Activated effector memory CD4-positive, alpha-beta T cell treated with anti-CD3 and anti-CD28 coated beads, Interleukin-2, amount 50 U/mL, for 16 hours (primary cell): Measurements from ENCODE around the gene MAG.

ENCODE experiments used
- DNase-seq: peaks from one replicate; pipeline ENCODE4 v3.0.0-alpha.2; 2020

MAG gene

DNA sequence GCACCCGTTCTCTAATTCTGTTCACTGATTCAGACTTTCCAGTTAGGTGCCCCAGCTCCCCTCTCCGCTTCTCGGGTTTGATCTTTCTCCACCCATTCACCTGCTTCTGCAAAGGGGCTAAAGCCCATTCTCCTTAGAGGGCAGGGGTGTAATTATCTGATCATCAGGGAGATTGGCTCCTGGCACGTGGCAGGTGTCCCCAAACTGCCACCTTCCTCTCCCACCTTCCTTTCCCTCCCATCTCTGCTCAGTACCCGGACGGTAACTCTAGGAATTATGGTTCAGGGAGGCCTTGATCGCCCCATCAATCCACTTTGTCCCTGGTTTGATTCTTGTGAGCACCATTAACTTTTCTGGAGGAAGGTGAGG, 56.0 kb downstream of the MAG start:
- no peak for DNase-seq

DNA sequence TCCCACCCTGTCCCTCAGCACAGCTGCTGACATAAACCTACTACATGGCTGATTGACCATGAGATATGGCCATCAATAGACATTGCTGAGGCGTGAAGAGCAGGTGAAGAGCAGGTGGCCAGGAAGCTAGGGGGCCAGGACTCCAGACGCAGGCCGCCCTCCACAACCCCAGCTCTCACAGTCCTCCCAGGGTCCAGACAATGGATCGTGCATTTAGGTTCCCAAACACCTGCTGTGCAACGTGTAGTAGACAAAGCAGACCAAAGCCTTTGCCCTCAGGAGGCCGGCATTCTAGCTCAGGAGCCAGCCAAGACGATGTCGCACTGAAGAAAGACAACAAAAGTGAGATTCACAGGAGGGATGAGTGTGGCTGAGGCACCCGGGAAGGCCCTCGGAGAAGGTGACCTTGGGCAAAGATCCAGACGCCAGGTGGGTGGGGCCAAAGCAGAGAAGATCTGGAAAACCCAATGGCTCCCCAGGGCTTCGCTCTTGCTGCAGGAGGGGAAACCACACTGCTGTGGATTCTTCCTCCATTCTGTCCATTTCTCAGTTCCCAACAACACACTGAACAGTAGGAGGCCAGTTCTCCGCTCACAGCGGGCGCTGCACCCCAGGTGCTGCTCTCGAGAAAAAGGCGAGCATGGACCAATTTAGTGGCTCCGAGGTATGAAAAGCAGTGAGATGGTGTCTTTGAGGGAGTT, 57.1 kb downstream of the MAG start:
- peak; percentile 55 for DNase-seq

- peak; percentile 60 for DNase-seq
Observed at GRCh38 chr19:35349614-35350521, 57.9 kb downstream of the MAG start.

DNA sequence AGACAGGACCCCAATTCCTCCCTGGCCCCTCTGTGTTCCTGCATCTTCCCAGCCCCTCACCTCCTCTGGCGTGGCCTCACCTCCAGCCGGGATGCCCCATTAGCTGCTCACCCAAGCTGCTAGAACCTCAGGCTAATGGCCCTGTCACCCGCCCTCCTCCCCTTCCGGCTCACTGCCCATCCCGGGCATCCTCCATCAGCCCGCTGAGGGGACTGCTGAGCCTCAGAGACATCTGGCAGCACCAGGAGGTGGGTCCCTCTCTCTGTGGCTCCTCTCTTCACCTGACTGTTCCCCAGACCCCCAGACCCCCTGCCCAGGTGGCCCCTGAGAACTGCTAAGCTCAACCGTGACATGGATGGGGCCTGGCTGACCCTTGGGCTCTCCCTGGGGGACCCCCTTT, 58.6 kb downstream of the MAG start:
- peak; percentile 59 for DNase-seq

DNA sequence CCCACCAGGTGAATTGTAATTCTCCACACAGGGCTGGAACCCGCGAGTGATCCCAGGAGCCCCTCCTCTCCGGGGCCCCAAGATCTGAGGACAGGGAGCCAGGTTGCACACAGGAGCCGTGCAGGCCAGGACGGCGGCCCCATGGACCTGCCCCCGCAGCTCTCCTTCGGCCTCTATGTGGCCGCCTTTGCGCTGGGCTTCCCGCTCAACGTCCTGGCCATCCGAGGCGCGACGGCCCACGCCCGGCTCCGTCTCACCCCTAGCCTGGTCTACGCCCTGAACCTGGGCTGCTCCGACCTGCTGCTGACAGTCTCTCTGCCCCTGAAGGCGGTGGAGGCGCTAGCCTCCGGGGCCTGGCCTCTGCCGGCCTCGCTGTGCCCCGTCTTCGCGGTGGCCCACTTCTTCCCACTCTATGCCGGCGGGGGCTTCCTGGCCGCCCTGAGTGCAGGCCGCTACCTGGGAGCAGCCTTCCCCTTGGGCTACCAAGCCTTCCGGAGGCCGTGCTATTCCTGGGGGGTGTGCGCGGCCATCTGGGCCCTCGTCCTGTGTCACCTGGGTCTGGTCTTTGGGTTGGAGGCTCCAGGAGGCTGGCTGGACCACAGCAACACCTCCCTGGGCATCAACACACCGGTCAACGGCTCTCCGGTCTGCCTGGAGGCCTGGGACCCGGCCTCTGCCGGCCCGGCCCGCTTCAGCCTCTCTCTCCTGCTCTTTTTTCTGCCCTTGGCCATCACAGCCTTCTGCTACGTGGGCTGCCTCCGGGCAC, 59.6 kb downstream of the MAG start:
- DNase-seq: peak; percentile 61

DNA sequence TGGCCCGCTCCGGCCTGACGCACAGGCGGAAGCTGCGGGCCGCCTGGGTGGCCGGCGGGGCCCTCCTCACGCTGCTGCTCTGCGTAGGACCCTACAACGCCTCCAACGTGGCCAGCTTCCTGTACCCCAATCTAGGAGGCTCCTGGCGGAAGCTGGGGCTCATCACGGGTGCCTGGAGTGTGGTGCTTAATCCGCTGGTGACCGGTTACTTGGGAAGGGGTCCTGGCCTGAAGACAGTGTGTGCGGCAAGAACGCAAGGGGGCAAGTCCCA, 60.2 kb downstream of the MAG start:
- DNase-seq: no peak

DNA sequence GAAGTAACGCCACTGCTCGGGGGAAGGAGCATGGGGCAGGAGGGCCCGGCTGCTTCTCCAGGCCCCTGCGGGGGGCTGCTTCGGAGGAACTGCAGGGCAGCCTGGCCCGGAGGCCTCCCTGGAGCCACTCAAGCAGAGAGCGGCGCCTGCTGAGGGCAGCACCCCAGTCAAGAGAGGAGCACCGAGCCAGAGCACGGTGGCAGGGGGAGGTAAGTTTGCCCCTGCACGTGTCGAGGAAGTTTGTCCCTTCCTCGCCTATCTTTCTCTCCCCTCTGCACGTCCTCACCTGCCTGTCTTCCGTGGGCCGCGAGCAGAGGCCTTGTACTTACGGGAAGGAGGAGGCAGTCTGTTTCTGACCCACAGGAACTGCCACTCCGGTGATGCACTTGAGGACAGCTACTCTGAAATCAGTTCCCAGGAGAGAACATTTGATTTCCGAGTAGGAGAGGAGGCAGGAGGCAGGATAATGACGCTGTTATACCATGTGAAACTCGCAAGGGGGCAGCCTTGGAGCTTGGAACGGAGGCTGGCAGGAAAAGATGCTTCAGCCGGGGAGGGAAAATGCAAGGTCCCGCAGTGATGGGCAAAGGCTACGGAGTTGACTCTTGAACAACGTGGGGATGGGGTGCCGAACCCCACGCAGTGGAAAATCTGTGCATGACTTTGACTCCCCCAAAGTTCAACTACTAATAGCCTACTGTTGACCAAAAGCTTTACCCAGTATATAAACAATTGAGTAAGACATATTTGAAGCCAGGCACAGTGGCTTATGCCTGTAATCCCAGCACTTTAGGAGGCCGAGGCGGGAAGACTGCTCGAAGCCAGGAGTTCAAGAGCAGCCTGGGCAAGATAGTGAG, 60.7 kb downstream of the MAG start:
- DNase-seq: peak; percentile 86

DNA sequence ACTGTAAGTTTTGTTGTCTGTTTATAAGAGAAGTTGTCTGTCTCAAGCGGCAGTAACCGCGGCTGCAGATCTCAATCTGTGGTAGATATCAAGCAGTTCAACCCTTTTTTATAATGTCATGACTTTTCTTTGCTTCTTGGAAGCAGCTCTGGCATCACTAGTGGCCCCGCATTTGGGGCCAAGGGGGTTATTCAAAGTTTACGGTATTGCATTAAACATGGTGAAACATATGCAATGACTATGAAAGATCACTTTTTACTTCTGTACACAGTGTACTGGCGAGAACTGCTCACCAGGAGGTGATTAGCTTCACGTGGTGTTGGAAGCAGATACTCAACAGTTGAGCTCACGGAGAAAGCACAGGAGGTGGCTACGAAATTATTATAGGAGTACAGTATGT, 61.7 kb downstream of the MAG start:
- DNase-seq: peak; percentile 47

DNA sequence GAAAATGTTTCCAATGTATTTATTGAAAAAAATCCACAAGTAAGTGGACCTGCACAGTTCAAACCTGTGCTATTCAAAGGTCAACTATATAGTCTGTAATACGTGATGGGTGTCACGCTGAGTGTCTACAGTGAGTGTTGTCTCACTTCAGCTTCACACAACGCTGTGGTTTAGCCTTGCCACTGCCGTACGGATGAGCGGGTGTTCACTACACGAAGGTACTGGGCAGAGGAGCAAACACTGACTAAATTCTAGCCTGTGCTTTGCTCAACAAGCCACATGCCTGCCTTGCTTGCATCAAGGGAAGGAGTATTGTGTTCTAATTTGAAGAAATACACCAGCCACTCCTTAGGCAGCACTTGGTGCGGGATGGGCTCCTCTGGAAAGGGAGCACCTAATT, 62.9 kb downstream of the MAG start:
- peak; percentile 50 for DNase-seq

- peak; percentile 27 for DNase-seq
Observed at GRCh38 chr19:35355791-35356460, 64.0 kb downstream of the MAG start.

DNA sequence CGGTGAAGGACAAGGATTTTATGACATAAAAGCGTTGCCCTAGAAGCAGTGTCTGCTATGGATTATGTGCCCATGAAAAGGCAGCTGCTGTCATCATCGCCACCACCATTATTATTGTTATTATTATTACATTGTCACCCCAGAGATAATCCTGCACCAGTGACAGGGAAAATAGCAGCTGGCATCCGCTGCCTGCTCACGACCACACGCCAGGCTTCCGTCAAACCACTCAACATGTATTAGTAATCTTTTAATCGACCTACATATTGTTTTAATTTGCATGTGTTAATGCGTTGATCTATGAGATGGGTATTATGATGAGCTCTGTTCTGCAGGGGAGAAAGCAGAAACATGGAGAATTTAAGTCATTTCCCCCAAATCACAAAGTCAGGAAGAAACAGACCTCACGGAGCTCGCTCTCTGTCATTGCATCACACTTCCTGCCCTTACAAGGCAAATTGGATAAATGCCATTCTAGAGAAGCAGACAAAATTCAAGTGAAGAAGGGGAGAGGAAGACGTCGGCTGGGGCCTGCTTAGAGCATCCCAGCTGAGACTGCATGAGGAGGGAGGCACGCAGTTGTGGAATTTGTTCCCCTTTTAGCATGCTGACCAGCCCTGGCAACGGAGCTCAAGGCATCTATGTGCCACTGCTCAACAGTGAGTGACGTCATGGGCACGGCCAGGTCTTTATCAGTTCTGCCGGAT, 66.1 kb downstream of the MAG start, which contains the start of gene FFAR3:
Gene FFAR3, plus strand, starts transcription at position 594 of the 707 bp plus-strand sequence. CDS start 431 bp downstream, outside the sequence.
- peak; percentile 60 for DNase-seq

DNA sequence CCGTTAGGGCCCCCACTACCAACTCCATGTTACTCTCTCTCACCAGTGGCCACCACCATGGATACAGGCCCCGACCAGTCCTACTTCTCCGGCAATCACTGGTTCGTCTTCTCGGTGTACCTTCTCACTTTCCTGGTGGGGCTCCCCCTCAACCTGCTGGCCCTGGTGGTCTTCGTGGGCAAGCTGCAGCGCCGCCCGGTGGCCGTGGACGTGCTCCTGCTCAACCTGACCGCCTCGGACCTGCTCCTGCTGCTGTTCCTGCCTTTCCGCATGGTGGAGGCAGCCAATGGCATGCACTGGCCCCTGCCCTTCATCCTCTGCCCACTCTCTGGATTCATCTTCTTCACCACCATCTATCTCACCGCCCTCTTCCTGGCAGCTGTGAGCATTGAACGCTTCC, 66.9 kb downstream of the MAG start:
- DNase-seq: peak; percentile 41

- peak; percentile 48 for DNase-seq
Observed at GRCh38 chr19:35359395-35359794, 67.4 kb downstream of the MAG start.

DNA sequence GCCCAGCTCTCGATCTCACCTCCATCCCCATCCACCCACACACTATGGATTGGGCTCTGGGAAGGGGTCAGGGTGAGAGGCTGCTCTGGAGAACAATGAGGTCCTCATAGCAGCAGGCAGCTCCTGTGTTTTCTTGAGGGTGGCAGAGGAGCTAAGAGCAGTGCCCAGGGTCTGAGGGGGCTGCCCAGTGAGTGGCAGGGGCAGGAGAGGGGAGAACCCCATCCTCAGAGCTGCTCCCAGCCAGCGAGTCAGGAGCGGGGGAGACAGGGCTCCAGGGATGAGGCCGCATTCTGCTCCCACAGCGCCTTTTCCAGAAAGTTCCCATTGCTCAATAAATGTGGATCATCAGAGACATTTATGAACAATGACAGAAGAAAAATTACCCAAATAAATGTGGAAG, 68.1 kb downstream of the MAG start:
- peak; percentile 39 for DNase-seq

DNA sequence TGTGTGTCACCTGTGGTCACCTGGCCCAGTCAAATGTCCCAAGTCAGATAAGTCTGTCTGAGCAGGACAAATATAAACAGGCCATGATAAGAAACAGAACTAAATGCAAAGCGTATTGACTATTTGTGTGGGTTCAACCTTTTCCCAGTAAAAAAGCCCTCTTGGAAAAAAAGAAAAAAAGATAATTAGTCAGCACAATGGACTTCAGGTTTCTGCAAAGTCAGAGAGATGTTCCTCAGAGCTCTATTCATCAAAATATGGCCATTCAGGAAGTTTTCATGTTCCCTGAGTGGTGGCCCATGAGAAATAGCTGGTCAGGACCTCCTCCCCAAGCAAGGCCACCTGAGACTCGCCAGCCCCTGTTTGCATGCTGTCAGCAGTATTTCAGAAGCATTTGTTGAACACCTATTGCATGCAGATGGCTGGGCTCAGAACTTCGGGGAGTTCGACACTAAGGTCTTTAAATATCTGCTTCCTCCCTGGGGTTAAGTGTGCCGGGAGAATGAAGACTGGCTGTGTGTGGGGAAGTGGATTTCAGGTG, 69.0 kb downstream of the MAG start:
- no peak for DNase-seq

DNA sequence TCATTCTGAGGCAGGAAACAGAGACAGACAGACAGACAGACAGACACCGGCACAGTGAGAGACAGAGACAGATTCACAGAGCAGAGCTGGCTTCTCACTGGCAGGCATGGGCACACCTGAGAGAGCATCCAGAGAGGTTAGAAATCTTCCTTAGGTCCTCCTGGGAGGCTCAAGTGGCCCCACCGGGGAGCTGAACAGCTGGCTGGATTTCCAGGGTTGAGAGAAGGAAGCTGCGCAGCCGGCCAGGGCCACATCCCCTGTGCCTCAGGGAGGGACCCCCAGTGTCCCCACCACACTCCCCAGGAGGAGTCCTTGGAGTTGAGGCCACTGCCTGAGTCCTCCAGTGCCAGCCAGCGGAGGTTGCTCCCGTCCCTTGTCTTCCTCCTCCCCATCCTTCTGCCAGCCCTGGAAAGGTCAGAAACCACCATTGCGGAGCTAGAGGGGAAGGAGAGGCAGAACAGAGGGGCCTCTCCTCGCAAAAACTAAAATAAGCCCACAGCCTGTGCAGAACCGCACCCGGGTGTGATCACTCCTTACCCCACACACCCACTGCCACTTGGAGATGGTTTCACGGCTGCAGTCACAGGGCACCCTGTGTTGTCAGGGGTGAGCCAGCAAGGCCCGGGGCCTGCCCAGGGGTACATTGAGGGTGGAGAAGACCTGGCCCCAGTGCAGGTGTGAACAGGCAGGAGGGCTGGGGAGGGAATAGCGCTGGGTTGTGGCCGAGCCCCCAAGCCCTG, 70.5 kb downstream of the MAG start:
- no peak for DNase-seq

DNA sequence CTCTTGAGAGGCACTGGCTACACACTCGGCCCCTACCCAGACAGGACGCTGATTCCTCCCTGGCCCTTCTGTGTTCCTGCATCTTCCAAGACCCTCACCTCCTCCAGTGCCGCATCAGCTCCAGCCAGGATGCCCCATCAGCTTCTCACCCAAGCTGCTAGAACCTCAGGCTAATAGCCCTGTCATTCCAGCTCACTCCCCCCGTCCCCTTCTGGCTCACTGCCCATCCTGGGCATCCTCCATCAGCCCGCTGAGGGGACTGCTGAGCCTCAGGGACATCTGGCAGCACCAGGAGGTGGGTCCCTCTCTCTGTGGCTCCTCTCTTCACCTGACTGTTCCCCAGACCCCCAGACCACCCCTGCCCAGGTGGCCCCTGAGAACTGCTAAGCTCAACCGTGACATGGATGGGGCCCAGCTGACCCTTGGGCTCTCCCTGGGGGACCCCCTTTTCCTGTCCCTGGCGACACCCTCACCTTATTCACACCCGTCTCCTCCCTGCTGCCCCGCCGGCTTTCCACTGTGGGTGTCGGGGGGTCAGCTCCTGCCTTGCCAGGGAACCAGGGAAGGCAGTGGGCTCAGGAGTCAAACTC, 71.1 kb downstream of the MAG start:
- DNase-seq: no peak
